H54 (cell line): ENCODE results near the gene RNF151.
A peak's percentile ranks its signal among the peaks of the same experiment; 100 is the strongest.
"Not testable (repeated sequence)": the region's sequence is repeated elsewhere in the genome, so short reads cannot be mapped to it uniquely, and the experiment has no call there.

Experiments
- DNase-seq: peaks from one replicate; pipeline ENCODE4 v3.0.0; 2011; ENCODE audit warnings: low spot score, mixed read lengths; ENCODE audit not compliant: insufficient read length
- FAIRE-seq: peaks from 3 replicates; lab custom pipeline; 2011; peaks lifted over from hg19 to GRCh38; lab: Jason Lieb, UNC
- POLR2A ChIP-seq: IDR thresholded peaks from 2 replicates; pipeline ENCODE4 v1.6.1; 2011; ENCODE audit warnings: low read depth, mild to moderate bottlenecking, low read length

Gene RNF151

DNA sequence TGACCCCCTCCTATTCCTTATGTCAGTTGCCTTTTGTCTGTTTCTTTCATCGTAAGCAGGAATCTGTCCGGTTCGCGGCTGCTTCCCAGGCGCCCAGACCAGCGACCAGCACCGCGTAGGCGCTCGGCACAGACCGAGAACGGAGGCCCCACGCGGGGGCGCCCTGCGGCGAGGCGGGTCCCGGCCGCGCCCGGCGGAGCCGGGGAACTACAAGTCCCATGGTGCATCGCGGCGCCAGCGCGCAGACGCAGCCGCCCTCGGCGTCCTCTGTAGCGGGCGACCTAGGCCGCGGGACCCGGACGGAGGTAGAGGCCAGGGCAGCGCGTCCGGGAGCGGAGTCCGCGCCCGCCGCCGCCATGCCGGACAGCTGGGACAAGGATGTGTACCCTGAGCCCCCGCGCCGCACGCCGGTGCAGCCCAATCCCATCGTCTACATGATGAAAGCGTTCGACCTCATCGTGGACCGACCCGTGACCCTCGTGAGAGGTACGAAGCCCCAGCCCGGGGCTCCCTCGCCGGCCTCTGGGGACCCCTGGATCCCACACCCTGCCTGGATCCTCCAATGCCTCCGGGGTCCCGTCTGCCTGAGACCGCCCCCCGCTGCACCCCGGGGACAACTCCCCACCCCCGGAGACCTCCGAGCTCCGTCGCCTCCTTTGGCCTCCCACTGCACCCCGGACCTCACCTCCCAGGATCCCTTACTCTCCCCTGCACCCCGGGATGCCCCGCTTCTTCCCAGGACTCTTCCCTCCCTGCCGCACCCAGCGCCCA is 7.2 kb upstream of the RNF151 start, which contains the start of gene NDUFB10:
NDUFB10 (plus strand) TSS at position 270 of the 771 bp plus-strand sequence; CDS start at position 357, 87 bp downstream.
- peak; percentile 98 for TF ChIP-seq POLR2A
- peak; percentile 91 for DNase-seq
- FAIRE-seq: no peak

- TF ChIP-seq POLR2A: peak; percentile 40; the same call in 1 of the 2 replicates
- FAIRE-seq (no peak), DNase-seq (no peak)
Measured at GRCh38 chr16:1960665-1961630, 5.7 kb upstream of the RNF151 start.

DNA sequence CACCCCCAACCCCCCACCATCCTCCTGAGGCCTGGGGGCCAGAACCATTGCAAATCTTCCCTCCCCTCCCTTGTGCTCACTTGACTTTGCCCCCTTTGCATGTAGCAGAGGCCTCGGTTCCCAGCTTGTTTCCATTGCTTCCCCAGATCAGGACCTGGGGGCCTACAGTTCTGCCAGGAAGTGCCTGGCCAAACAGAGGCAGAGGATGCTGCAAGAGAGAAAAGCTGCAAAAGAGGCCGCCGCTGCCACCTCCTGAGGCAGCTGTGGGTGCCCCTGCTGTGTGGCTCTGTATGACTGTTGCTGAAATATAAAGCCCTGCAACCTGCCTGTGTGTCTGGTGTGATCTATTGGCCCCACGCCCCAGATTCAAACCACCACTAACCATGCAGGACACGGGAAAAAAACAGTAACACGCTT is 5.0 kb upstream of the RNF151 start:
- DNase-seq (no peak), FAIRE-seq (no peak)
- peak; percentile 32; the same call in 1 of the 2 replicates for TF ChIP-seq POLR2A

GRCh38 chr16:1962161-1963153 is 4.2 kb upstream of the RNF151 start:
- not testable (repeated sequence) for FAIRE-seq

GRCh38 chr16:1963806-1964505 is 2.7 kb upstream of the RNF151 start:
- FAIRE-seq (no peak), DNase-seq (no peak)
- 0 out of 2 replicates have a peak, but pooled peaks have one; percentile 1 for TF ChIP-seq POLR2A

More at GRCh38 chr16:1962161-1963153, 4.2 kb upstream of the RNF151 start:
- not testable (repeated sequence) for DNase-seq

DNA sequence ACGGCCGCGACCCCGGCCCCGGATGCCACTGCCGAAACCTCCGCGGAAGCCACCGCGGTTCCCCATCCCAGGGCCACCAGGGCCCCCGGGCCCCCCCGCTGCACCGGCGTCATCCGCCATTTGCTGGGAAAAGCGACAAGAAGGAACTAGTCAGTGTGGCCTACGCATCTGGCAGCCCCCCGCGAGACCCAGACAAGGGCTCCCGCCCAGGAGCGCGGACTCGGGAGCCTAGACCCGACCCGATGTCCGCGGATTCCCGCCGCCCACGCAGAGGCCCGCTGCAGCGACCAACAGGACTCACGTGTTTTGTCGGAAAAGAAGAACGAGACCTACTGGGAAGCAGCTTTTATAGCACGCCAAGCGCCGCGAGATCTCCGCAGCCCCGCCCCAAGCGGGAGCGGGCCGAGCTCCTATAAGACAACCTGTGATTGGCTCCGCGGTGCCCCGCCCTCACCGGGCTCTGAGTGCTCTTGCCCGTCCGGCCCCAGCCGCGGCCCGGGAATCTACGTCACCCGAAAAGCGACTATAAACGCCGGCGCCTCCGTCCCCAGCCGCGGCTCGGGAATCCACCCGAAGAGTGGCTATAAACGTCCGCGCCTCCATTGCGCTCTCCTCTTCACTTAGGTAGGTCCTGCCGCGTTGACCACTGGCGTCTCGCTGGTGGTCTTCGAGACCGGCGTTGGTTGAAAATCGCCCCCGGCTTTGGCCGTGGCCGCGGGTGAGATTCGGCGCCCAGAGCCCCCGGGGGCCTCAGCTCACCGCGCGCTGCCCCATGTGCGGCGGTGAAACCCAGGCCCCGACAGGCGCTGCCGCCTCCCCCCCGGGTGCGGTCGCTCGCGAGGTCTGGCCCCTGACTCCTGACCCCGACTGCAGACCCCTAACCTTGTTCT is 1.9 kb upstream of the RNF151 start, which contains the start of gene RPS2:
RPS2 (minus strand) TSS at position 321 of the 890 bp plus-strand sequence; CDS start at position 120, 201 bp downstream.
- no peak for FAIRE-seq
- peak; percentile 97 for TF ChIP-seq POLR2A
- peak; percentile 98 for DNase-seq

DNA sequence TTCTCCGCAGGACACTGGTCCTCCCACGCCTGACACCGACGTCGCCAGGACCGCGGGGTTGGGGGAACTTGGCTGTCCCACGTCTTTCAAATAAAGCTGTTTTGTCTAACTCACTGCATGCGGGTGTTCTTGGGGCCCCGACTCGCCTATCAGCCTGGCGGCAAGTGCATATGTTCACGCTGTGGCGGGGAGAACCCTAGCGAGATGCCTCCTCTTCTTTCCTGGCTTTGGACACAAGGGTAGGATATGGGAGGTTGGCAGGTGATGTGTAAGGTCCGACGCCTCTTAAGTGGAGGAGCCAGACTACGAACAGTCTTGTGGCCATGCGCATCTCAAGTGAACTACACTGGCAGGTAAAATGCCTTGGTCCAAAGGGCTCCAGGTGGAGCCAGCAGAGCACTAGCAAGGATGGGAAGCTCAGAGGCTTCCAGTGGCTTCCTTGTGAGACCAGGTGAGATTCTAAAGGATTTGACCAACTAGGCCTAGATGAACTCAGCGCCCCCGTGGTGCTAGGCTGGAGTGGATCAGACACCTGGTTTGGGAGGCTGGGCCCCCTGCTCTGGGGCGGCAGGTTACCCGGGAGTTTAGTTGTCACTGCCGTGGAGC is 1.2 kb upstream of the RNF151 start:
- TF ChIP-seq POLR2A: no peak
- DNase-seq (no peak), FAIRE-seq (no peak)

DNA sequence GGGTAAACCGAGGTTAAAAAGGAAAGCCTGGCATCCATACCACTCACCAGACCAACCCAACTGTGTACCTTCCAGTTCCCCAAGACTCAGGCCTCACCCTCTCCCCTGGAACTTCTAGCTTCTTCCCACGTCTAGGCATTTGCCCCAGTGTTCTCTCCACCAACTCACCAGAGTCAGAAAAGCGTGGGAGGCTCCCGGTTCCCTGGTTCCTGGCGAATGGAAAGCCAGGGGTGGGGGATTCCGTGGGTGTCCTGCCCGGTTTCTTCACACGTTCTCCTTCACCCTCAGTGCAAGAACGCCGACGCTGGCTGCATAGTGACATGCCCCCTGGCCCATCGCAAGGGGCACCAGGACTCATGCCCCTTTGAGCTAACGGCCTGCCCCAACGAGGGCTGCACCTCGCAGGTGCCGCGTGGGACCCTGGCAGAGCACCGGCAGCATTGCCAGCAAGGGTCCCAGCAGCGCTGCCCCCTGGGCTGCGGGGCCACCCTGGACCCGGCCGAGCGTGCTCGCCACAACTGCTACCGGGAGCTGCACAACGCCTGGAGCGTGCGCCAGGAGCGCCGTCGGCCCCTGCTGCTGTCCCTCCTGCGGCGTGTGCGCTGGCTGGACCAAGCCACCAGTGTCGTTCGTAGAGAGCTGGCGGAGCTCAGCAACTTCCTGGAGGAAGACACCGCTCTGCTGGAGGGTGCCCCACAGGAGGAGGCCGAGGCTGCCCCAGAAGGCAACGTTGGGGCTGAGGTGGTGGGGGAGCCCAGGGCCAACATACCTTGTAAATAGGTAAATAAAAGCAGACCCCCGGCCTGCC is 1.7 kb downstream of the RNF151 start:
- DNase-seq (no peak), FAIRE-seq (no peak)
- TF ChIP-seq POLR2A: no peak

DNA sequence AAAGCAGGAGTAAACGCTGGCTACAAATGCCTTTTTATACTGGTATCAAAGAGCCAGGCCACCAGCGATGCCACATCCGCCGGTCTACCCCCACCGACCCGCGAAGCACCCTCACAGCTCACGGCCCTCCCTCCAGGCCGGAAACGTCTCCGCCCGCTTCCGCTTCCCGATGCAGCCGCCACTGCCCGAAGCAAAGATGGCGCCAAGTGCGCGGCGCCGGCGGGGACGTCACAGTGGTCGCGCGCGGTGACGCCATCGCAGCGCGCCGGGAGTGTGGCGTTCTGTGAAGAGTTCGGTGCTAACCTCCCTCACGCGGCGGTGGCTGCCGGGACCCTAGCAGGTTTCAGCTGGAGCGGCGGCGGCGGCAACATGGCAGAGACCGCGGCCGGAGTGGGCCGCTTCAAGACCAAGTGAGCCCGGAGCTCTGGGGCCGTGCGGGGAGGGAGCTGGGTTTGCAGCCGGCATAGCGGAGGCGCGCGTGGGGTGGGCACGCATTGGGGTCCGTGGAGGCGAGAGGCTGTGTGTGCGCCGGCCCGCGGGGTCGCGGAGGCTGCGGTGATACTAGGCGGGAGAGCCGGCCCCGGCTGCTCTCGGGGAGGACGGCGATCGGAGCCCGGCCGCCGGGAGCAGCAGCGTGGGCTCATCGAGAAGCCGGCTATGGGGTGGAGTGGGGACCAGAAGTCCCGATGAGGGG is 5.3 kb downstream of the RNF151 start, which contains the start of gene TBL3:
TBL3 (plus strand) TSS at position 258 of the 694 bp plus-strand sequence; CDS start at position 370, 112 bp downstream.
- FAIRE-seq (peak; percentile 43), DNase-seq (peak; percentile 97)
- peak; percentile 68 for TF ChIP-seq POLR2A
